Pancreas (tissue), 10 donors: ENCODE results near the gene BACE1. TPM values are rescaled to one million over a fixed set of nuclear protein-coding genes. Genes with fewer than 3 reads are reported as not detected.
"Not testable (repeated sequence)": the region's sequence is repeated elsewhere in the genome, so short reads cannot be mapped to it uniquely, and the experiment has no call there.

ENCODE experiments used
- ATAC-seq, 4 donors: fragments of 200-7000 bp; cut with Tn5 transposase; one replicate each; pipeline versions ENCODE4 v1.8.0 to v1.9.1; 2020; ENCODE audit warnings: mild to moderate bottlenecking in 4 of 4, moderate library complexity in 4 of 4
- DNase-seq, 6 donors: peaks; one replicate each; pipeline ENCODE4 v3.0.0-alpha.2; 2020
- FAIRE-seq: peaks from 2 replicates; lab custom pipeline; 2012; peaks lifted over from hg19 to GRCh38; lab: Jason Lieb, UNC
- H3K27ac ChIP-seq, 4 donors: fragments of 200-600 bp; sonication (generic); 1 replicate in 3 of 4; 2 replicates in 1 of 4; pipeline versions ENCODE4 v1.5.0 to v1.8.0; 2020
- H3K27me3 ChIP-seq, 4 donors: fragments of 200-600 bp; one replicate each; pipeline ENCODE4 v1.8.0; 2021
- H3K36me3 ChIP-seq, 3 donors: fragments of 200-600 bp; sonication (generic) in 1 of 3; one replicate each; pipeline versions ENCODE4 v1.5.0 to v1.8.0; 2020 to 2021
- H3K4me1 ChIP-seq, 3 donors: fragments of 200-600 bp; one replicate each; pipeline ENCODE4 v1.8.0; 2021
- H3K4me3 ChIP-seq, 4 donors: fragments of 200-600 bp; sonication (generic) in 2 of 4; one replicate each; pipeline versions ENCODE4 v1.5.0 to v1.8.0; 2020 to 2021
- H3K9me3 ChIP-seq, 4 donors: fragments of 200-600 bp; one replicate each; pipeline ENCODE4 v1.8.0; 2021
- WGBS, 2 donors: extraction: QIAGEN DNeasy Blood & Tissue Kit; methylation state at CpG; one replicate each; pipeline ENCODE4 v1.1.7; 2013; 5-methylcytosine and 5-hydroxymethylcytosine counted together
- intact Hi-C, 3 donors: fragments of 100-400 bp; cut with DNase I; formaldehyde crosslinking; loops; one replicate each; pipeline versions ENCODE4 v1.11.1 to v1.14.2; 2022
- polyA plus RNA-seq, 2 donors: library from polyadenylated mRNA; stranded (reverse); fragments of 200-250 nt; gene quantifications; one replicate each; pipeline ENCODE4 v1.2.3, GENCODE V29; 2013
- total RNA-seq, 6 donors: library from RNA; stranded (reverse); fragmentation: NEBNext Ultra II Directional in 4 of 6; extraction: Animal tissue kit (Norgen Biotek cat#: 25700) in 4 of 6; gene quantifications; one replicate each; pipeline versions ENCODE4 v1.2.1 to v1.2.4, GENCODE V29; 2021 to 2023
- TF ChIP-seq, protein P1 (sequence below), 4 donors: fragments of 200-600 bp; sonication (generic) in 3 of 4; IDR thresholded peaks; one replicate each; pipeline versions ENCODE4 v1.5.0 to v1.8.0; 2021; ENCODE audit warnings: antibody characterized with exemption in 4 of 4
- donor health status: healthy with polysubstance abuse.
- donor health status: DM: no; HTN: no; CAD: no; lungs with moderate emphysema.
- donor health status: DM: no; HTN: no; CAD: no.
- donor health status: control.
- donor health status: control.
- donor health status: Bipolar disorder and iron deficiency.
- donor health status: DM: yes; HTN: yes; CAD: no.
- donor health status: DM: no; HTN: no; CAD: no.
- donor health status: DM: no; HTN: no; CAD: no.
- donor health status: DM: yes; HTN: yes; CAD: no.

BACE1 gene
- total and polyA plus RNA-seq, 8 donors, result 27.8 to 207 (median 103) TPM

DNA sequence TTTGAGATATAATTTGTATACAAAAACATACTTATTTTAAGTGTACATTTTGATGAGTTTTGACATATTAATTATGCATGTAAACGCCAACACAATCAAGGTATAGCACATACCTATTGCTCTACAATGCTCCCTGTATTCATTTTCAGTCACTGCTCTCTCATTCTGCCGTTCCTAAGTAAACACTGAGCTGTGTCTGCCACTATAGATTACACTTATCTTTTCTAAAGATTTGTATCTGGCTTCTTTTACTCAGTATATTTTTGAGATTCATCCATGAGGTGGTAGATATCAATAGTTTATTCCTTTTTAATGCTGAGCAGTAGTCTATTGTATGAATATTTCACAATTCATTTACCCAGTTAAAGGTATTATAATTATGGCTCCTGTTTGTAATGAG, 50.3 kb downstream of the BACE1 start:
- no peak for DNase-seq
- Histone ChIP-seq H3K4me3 (no peak overlapping the region), H3K9me3 (no peaks in the 10 kb centered on the region), H3K4me1 (no peaks in the 10 kb centered on the region), H3K27ac (no peak overlapping the region), H3K36me3 (peaks cover 0 to 2% (median 0%) of the 10 kb centered on the region in 3 donors), H3K27me3 (no peaks in the 10 kb centered on the region)
- WGBS, 2 donors, result 63 to 67% methylated on average over 2 of the region's 2 CpGs
- intact Hi-C loops, result no loop called here
- ATAC-seq, result no peak
- FAIRE-seq, result no peak
- TF ChIP-seq, protein P1, sequence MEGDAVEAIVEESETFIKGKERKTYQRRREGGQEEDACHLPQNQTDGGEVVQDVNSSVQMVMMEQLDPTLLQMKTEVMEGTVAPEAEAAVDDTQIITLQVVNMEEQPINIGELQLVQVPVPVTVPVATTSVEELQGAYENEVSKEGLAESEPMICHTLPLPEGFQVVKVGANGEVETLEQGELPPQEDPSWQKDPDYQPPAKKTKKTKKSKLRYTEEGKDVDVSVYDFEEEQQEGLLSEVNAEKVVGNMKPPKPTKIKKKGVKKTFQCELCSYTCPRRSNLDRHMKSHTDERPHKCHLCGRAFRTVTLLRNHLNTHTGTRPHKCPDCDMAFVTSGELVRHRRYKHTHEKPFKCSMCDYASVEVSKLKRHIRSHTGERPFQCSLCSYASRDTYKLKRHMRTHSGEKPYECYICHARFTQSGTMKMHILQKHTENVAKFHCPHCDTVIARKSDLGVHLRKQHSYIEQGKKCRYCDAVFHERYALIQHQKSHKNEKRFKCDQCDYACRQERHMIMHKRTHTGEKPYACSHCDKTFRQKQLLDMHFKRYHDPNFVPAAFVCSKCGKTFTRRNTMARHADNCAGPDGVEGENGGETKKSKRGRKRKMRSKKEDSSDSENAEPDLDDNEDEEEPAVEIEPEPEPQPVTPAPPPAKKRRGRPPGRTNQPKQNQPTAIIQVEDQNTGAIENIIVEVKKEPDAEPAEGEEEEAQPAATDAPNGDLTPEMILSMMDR (IDR thresholded peaks at IDR 0.05), result no peak

DNA sequence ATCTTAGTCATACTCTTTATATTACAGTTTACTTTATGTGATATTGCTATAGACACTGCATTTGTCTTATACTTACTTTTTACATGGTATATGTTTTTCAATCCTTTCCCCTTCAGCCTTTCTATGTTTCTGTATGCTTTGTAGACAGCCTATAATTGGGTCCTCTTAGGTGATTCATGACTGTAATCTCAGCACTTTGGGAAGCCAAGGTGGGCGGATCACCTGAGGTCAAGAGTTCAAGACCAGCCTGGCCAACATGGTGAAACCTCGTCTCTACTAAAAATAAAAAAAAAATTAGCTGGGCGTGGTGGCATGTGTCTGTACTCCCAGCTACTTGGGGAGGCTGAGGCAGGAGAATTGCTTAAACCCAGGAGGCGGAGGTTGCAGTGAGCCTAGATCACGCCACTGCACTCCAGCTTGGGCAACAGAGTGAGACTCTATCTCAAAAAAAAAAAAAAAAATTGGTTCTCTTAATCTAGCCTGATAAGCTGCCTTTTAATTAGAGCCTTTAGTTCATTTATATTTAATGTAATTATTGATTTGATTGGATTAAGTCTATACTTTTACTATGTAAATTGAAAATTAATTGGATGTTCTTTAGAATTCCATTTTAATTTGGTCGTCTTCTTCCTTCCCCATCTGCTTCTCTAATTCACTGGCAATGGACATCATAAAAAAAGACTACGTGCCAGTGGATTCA, 51.3 kb downstream of the BACE1 start:
- H3K4me3 ChIP-seq, H3K4me1 ChIP-seq, H3K36me3 ChIP-seq, ATAC-seq, intact Hi-C loops, FAIRE-seq, H3K27me3 ChIP-seq, DNase-seq, H3K27ac ChIP-seq, H3K9me3 ChIP-seq: not testable (repeated sequence)
- WGBS, 2 donors, result 96 to 97% methylated on average over 7 of the region's 7 CpGs

DNA sequence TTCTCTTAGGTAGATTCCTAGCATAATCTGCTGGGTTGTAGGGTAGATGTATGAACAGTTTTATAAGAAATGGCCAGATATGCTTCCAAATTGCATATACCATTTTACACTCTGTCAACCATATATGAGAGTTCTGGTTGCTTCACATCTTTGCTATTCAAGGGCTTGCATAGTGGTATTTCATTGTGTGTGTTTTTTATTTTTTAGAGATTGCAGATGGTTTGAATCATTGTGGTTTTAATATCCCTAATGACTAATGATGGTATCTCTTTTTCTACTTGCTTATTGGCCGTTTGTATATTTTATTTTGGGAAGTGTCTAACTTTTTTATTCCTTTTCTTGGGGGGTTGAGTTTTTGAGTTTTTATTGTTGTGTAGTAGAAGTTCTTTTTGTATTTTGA, 56.6 kb downstream of the BACE1 start:
- intact Hi-C loops, result no loop called here
- no peak for ATAC-seq
- Histone ChIP-seq H3K27ac (no peak overlapping the region), H3K9me3 (no peaks in the 10 kb centered on the region), H3K4me1 (no peaks in the 10 kb centered on the region), H3K4me3 (no peak overlapping the region), H3K27me3 (no peaks in the 10 kb centered on the region), H3K36me3 (peaks cover 0 to 4% (median 0%) of the 10 kb centered on the region in 3 donors)
- no peak for DNase-seq
- TF ChIP-seq, protein P1 (IDR thresholded peaks at IDR 0.05), result no peak
- WGBS, 2 donors, result 67 to 78% methylated on average over 1 of the region's 1 CpG
- no peak for FAIRE-seq

DNA sequence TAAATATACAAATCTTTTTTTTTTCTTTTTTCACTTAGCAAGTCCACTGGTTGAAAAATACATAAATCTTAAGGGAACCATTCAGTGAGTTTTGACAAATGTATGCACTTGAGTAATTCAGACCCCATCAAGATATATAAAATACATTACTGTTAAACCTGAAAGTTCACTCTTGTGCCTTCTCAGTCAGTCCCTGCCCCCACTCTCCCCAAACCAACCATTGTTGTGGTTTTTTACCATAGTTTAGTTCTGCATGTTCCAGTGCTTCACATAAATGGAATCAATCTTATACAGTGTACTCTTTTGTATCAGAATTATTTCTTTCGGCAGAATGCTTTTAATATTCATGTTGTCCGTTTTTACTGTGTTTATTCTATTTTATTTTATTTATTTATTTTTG, 57.5 kb downstream of the BACE1 start:
- intact Hi-C loops, result no loop called here
- Histone ChIP-seq H3K4me1 (no peaks in the 10 kb centered on the region), H3K4me3 (no peak overlapping the region), H3K36me3 (peaks cover 0 to 12% (median 0%) of the 10 kb centered on the region in 3 donors), H3K27ac (no peak overlapping the region), H3K27me3 (no peaks in the 10 kb centered on the region), H3K9me3 (no peaks in the 10 kb centered on the region)
- ATAC-seq (no peak), DNase-seq (no peak), FAIRE-seq (no peak)
- WGBS, 2 donors, result 88 to 92% methylated on average over 2 of the region's 2 CpGs
- TF ChIP-seq, protein P1 (IDR thresholded peaks at IDR 0.05), result no peak

DNA sequence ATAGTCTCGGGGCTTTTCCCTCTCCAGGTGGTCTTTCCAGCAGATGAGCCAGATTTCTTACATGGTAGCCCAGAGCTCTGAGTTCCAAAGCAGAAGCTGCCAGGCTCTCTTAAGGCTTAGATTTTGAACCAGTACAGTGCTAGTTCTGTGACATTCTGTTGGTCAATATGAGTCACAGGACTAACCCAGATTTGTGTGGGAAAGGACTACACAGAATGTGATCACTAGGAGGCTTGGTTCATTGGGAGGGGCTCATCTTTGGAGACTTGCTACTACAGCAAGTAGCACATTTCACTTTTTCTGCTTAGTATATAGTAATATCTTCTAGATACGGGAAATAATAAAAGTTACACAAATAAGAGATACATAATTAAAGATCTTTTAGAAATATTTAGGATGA, 59.5 kb downstream of the BACE1 start:
- DNase-seq, result no peak
- Histone ChIP-seq H3K27me3 (no peaks in the 10 kb centered on the region), H3K36me3 (peaks cover 0 to 20% (median 0%) of the 10 kb centered on the region in 3 donors), H3K27ac (no peak overlapping the region), H3K9me3 (no peaks in the 10 kb centered on the region), H3K4me3 (no peak overlapping the region), H3K4me1 (no peaks in the 10 kb centered on the region)
- FAIRE-seq, result no peak
- 48 to 62% methylated on average over 2 of the region's 2 CpGs for WGBS, 2 donors
- ATAC-seq, result no peak
- TF ChIP-seq, protein P1 (IDR thresholded peaks at IDR 0.05), result no peak
- intact Hi-C loops, result no loop called here
